HG02759 (cell line): ENCODE data around the gene BRI3BP.
"Not testable (repeated sequence)": the region's sequence is repeated elsewhere in the genome, so short reads cannot be mapped to it uniquely, and the experiment has no call there.

Experiments used
- ATAC-seq: cut with Tn5 transposase; IDR thresholded peaks from one replicate; pipeline ENCODE4 v1.9.1; 2021; ENCODE audit warnings: mild to moderate bottlenecking, moderate library complexity; ENCODE audit not compliant: unreplicated experiment

The BRI3BP gene

GRCh38 chr12:125065021-125065918 is 71.8 kb downstream of the BRI3BP start, which contains the start of gene AACS:
Gene AACS, plus strand, starts transcription at chr12:125065435. Its CDS starts 150 bp downstream, at chr12:125065585.
- ATAC-seq: peak; percentile 91

GRCh38 chr12:125065919-125066570 is 72.6 kb downstream of the BRI3BP start:
- no peak for ATAC-seq

- ATAC-seq: no peak
These were observed 74.9 kb downstream of the BRI3BP start for GRCh38 chr12:125068391-125068790.

- ATAC-seq: no peak
These were observed 76.2 kb downstream of the BRI3BP start for GRCh38 chr12:125069616-125070015.

- no peak for ATAC-seq
These were observed 76.7 kb downstream of the BRI3BP start for GRCh38 chr12:125070112-125070511.

GRCh38 chr12:125070661-125071390 is 77.4 kb downstream of the BRI3BP start:
- ATAC-seq: no peak

GRCh38 chr12:125071456-125071855 is 78.0 kb downstream of the BRI3BP start:
- no peak for ATAC-seq

- ATAC-seq: no peak
These were observed 79.1 kb downstream of the BRI3BP start for GRCh38 chr12:125072496-125072895.

- not testable (repeated sequence) for ATAC-seq
These were observed 80.8 kb downstream of the BRI3BP start for GRCh38 chr12:125074294-125074693.

GRCh38 chr12:125076103-125076502 is 82.7 kb downstream of the BRI3BP start:
- no peak for ATAC-seq

- ATAC-seq: no peak
These were observed 85.6 kb downstream of the BRI3BP start for GRCh38 chr12:125079084-125079483.

GRCh38 chr12:125079648-125080645 is 86.5 kb downstream of the BRI3BP start:
- ATAC-seq: no peak
